GM19468 (cell line): ENCODE measurements around the gene SHROOM3.

Experiments used
- ATAC-seq: cut with Tn5 transposase; IDR thresholded peaks from one replicate; pipeline ENCODE4 v1.9.1; 2021; ENCODE audit warnings: mild to moderate bottlenecking, moderate library complexity, moderate number of reproducible peaks; ENCODE audit not compliant: unreplicated experiment; ENCODE audit errors: extremely low read depth

Gene SHROOM3

DNA sequence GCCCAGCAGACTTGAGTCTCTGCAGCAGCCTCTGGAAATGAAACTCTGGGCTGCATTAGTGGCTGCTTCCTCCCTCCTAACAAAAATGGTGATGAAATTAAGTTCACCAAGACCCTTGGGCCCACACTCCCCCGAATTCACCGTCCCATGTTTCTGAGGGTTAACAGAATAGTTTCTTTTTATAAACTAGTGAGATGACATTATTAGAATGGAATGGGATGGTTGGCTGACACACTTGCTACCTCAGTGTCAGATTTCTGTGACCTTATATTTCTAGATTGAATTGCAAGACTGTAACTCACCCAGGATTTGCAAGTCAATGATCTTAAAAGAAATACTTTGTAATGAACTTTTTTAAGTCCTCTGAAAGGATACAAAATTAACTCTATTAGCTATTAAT lies 127.1 kb downstream of the SHROOM3 start:
- ATAC-seq = no peak

DNA sequence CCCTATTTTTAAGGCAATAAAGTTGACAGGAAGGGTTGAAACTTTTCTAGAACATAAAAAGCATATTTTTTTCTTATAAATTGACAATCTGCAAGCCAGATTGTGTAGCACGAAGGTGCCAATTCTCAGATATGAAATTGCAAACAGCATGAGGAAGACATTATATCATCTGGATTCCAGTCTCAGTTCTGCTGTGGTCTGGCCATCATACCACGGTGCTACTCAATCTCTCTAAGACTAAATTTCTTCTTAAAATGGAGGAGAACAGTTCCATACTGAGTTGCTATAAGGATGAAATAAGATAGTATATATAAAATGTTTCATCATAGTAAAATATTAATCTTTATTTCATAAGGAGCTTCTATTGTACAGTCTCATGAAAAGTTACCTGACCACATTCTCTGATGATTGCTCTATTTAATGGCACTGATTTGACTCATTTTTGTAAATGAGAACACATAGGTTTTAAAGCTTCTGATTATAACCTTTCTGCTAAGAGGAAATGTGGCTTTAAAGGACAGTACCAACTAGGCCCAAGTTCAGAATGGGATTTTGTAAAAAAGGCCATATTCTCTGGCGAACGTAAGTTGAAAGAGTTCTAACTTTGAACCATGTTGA lies 127.9 kb downstream of the SHROOM3 start:
- ATAC-seq = no peak

DNA sequence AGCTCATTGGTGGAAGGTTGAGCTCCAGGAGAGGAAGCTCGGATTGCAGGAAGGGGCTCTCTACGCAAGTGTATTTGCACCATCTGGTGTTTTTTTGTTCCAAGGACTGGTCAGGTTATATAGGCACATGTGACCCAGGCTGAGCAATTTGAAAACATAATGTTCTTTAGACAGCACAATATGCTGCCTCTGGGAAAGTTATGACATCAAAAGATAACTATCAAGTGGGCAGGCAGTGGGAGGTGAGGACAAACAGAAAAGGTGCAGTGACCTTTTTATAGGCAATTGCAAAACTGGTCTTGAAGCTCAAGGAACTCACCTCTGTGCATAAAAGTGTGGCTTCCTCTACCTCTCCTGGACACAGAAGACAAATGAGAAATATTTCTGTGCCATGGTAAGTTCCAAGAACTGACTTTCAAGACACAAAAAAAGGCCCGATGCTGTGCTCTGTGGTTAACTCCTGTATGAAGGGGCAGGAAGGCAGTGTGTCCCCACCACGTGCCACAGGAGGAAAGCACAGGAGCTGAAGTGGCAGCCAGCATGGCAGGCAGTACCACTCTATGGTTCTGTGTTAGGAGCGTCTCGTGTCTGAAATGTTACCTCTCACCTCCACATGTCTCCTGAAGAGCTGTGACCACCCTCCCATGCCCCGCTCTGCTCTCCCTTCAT lies 128.6 kb downstream of the SHROOM3 start:
- no peak for ATAC-seq

DNA sequence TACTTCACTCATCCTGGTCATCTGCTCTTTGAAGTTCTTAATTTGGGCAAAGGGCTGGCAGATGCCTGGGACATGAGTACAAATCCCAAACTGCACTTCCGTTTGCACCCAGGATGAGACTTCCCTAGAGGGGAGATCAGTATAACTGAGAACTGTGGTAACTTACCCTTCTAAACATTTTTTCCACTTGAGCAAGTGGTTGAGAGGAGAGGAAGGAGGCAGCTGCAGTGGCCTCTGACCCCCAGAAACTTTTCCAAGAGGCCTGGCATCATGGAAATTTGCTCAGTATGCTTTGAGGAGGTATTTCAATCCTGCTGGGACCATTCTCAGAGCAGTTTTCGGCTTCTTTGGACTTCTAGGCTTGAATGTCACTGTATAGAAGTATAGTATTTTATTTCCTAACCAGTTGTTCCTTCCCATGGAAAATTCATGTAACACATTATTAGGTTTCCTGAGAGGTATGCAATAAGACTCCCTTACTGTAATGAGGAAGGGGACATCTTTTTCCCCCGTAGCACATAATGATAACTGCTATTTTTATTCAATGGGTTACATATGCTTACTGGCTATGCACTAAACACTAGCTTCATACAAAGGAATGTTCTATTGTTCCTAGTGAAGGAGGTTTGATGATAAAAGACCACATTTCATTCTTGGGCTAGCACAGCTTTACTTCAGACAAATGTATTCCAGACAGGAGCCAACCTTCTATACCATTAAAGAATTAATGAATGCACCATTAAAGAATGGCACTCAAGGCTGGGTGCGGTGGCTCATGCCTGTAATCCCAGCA lies 129.3 kb downstream of the SHROOM3 start:
- ATAC-seq = no peak

DNA sequence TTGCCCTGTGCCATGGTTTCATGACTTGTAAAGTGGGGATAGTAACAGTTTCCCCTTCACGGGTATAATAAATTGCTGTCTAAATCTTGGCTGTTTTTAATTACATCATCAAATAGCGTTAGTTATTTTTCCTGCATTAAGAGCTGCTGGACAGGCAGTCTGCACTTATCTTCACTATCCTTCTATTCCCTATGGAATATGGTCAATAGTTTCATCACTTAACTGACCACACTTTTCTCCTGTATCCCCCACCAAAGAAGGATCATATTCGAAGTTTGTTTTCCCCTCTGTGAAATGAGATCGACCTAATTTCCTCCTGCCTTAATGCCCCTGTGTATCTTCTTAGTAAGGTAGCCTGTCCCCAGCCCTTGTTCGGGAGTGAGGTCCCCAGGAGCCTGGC lies 133.2 kb downstream of the SHROOM3 start:
- no peak for ATAC-seq

DNA sequence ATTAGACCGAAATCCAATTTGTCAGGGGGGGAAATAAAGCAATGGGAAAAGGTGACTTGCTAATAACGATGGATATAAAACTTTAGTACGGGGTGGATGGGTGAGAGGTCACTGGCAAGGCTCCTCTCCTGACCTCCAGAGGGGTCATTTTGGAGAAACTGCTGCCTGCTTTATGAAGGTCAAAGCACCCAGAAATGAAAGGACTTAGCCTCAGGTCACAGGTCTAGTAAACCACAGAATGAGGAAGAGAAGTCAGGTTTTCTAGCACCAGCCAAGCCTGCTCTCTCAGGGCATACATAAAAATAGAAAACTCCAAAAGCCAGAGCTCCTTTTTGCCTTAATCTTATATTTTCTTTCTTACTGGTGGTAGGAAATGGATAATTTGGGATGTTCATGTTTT lies 134.2 kb downstream of the SHROOM3 start:
- ATAC-seq = no peak

DNA sequence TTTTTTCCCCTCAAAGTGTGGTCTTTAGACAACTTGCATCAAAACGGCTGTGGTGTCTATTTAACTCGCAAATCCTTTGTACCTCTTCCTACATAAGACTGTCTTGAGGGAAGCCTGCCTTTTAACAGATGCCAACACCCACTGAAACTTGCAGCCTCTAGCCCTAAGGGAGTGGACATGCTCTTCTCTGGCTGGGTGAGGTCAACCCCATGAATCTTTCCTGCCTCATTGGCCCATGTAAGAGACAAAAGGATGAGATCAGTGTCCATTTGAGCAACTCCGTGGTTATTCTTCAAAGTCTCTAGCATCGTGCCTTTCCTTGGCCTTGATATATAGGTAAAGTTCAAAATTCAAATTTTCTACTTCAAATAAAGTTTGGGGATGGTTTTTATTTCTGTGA lies 134.7 kb downstream of the SHROOM3 start:
- no peak for ATAC-seq

DNA sequence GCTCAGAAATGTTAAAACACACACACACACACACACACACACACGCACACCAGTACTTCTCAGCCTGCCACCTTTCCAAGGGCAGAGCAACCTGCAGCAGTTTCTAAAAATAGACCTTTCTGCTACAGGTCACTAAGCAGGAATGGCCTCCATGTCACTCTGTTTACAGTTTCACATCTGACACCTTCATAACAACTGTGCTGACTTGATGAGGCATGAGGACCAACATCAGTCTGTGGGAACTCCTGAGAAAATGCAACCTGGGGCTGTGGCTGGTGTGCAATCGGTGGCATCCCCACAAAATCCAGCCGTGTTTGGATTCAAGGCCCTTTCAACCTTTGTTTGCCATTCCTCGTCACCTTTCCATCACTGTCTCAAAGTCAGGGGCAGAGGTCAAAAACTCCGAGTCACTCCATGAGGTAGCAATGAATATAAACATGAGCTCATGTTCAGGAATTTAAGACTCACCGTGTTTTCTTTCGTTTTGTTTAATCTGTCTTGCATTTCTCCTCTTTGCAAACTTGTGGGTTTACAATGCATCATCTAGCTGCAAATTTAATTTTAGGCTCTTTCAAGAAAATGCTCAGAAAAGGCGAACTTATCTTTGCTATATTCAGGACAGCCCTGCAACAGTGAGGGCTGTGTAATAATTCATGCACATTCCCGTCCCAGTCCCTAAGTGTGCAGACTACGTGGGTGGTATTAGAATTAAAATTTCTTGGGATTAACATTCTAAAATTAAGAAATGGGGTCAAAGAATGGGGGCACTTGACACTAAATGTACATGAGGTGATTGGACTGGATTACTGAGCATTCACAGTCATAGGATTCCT lies 135.3 kb downstream of the SHROOM3 start:
- ATAC-seq = no peak

DNA sequence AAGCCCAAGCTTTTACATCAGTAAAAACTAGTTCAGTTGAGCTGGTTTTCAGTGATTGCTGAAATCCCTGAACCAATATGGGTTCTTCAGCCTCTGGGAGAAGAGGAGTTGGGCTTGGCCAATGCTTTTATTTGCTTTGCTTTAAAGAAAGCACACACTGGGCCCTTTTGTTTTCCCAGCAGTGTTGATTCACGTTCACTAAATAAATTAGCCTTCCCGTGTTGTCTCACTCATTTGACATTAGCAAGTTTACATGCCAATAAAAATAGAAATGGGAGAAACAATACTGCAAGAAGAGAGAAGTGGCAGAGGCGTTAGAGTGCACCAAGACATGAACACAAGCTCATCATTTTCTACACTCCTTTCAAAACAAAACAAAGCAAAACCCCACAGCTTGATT lies 136.2 kb downstream of the SHROOM3 start:
- ATAC-seq = no peak

DNA sequence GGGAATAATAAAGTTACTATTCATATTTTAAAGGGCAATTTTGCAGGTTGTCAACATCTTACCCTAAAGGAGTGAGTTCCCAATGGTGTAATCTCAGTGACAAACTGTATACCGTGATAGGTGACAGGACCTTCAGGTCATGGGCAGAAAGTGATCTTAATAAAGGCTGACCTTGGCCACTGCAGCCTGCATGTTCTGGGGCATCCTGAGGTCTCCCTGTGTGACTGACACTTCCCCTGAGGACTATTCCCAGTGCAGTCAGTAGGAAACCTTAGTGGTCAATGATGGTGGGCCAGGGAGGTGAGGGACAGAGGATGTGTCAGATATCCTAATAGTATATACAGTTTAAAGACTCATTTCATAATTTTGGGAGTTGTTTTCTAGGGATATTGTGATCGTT lies 137.2 kb downstream of the SHROOM3 start:
- ATAC-seq = no peak

DNA sequence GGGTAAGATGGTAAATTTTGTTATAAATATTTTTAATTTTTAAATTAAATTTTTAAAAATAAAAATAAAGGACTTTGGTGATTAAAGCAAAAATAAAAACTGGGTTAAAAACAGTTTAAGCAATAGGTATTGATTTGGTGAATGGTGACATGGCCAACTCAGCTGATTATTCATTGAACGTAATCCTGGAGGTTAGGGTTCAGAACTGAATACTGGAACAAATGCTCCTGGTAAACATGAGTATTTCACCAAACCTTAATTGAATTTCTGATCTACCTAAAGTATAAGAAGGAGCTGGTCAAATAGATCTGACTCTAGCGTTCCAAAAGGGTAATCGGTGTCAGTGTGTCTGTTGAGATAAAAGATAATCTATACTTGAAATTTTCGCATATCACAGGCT lies 141.8 kb downstream of the SHROOM3 start:
- no peak for ATAC-seq

DNA sequence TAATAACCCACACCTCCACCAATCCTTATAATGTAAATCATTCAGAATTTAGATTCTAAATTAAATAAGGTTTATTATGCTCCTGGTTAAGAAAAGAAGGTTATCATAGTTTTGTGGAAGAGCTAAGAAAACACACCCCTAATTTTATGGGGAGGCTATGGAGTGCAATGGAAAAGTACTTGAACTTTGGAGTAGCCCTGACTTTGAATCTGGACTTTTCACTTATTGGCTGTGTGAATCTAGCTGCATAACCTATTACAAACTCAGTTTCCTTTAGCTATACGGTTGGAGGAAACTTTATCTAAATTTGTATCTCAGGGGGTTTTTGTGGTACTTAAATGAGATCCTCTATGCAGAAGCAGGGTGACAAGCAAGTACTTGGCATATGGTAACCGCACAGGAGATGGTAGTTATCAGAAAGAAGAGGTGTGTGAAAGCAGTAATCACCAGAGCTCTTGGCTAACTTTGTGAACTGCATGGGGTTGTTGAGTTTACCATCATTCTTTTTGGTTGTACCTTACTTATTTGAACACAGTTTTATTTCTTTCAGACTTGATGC lies 143.1 kb downstream of the SHROOM3 start:
- ATAC-seq = no peak

DNA sequence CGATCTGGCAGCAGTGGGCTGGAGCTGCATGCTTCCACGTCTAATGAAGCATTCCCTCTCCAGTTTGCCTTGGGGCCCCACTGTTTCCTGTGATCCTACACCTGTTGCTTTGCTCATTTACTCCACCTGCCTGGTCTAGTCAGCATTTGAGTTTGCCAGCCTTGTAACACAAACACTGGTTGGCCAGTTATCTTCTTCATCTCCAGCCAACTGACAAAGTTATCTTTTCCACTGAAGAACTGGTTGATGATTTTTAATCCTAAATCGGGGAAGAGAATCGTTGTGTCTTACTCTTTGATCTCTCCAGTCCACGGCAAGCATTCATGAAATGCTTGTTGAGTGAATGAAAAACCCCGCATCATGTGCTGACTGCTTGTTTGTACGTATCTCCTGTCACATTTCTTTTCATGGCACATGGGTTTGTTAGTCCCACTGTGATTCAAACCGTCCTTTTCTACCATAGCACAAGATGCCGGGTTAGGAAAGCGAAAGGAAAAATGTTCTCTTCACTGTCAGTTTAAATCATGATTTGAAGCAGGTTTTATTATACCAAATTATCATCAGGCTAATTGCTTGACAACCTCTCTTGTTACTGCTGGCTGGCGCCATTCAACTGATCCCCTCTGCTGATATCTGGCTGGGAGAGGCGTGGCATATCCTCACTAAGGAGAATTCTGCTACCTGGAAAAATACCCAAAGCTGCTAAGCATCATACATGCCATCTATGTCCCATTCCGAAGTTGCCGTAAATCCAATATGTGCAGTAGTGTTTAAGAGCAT lies 144.8 kb downstream of the SHROOM3 start:
- ATAC-seq = no peak

DNA sequence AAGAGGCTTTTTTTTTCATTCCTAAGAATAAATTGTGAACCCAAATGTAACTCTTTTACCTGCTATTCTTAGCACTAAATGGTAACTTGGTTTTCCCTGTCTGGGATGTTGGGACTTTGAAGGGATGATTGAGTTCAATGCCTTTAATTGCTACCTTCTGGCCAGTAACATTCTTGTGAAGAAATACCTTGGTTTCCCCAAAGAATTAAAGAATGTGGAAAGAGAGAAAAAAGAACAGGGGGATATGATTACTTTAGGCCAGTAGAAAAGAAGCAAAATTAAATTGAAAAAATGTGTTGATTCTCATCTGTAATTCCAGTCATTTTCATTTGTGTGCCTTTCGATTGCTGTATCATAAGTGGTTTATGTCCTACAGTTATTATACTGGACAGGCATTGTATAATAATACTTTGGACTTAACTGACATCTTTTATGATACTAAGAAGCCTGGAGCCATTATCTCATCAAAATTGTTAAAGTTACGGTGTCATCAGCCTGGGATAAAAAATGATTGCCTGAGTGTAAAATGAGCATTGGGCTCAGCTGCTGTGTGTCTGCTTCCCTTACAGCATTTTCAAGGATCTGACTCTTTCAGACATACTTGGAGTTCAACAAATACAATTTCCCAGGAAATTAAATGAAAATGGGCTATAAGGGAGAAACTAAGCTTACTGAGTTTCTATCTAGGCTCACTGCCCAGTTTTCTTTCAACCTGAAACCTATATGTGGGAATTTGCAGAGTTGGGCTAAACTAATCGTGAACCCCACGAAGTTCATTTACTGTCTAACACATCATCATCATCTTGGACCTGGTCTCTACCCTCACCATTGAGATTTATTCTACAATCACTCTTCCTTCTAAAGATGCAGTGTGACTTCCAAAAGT lies 146.3 kb downstream of the SHROOM3 start:
- ATAC-seq = no peak

DNA sequence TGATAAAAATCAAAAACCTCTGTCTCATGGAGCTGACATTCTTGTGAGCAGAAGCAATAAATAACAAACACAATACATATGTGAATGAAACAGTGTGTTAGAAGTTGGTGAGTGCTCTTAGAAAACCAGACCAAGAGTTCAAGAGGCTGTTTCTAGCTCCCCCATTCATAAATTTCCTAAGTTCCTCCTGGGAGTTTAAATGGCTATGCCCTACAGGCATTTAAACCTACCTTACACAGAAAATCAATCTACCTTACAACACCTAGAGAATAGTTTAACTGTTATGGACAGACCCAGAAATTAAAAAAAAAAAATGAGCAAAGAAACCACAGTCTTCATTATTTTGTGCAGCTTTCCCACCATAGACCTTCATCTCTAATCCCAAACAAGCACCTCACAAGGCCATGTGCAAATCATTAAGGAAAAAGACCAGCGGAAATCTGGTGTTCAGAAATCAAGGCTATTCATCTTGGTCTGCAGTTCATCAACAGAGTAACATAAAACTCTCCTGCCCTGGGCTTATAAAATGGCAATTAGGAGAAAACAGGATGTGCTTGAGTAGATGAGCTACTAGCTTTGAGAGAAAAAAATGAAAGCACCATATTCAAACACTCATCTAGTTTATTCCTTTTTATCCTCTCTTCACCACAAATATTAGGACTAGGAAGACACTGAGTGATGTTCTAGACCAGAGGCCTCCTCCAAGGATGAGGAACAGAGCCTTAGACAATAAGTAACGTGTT lies 147.2 kb downstream of the SHROOM3 start:
- ATAC-seq = no peak

DNA sequence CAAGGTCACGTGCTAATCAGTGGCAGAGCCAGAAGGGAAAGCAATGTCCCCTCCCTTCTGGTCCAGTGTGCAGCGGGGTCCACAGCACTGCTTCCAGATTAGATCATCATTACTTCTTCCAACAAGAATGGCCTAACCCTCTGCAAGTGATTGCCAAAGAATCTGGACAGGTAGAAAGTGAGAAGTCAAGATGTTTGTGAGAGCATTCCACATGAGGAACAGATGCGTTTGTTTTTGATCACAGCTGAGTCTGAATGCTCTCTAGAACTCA lies 147.7 kb downstream of the SHROOM3 start:
- ATAC-seq = no peak

DNA sequence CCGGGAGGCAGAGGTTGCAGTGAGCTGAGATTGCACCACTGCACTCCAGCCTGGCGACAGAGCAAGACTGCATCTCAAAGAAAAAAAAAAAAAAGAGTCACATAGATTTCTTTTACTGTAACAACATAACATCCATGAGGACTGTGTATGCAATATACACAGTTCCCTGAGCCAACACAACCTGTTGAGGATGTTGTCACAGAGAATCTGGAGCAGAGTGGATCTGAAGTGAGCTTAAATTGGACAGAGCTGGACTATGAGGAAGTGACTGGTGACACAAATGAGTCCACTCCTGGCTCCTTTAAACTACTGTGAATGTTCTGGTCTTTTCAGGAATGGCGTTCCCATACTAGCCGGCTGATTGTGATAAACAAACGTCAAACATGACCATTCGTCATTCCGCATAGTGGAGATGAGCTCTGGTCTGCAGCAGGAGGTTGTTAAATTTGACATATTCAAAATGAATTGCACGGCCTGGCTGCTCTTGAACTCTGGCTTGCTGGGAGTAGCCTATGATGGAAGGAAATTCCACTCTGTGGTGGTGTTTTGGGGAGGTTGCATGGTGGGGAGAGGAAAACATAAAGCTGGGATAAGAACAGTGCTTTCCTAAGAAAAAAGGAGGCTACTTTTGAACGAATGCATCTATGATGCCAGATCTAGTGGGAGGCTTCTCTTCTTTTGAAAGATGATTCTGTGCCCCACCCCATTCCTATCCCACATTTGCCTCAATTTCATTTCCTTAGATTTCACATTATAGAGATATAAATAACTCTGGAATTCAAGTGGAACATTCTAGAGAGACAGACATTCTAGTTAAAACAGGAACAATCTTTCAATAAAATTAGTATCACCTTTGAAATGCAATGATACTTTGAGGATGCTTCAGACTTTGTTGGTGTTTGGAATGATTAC lies 149.5 kb downstream of the SHROOM3 start:
- no peak for ATAC-seq
